ENCODE measurements around the gene ISM2. TPM values are rescaled to one million over a fixed set of nuclear protein-coding genes. Genes with fewer than 3 reads are reported as not detected.
A peak's percentile ranks its signal among the peaks of the same experiment; 100 is the strongest.

ISM2 gene
- total and polyA plus RNA-seq, 9 of the 15 experiments (the other 6 are each of a cell fraction or from before 2014, with no cell fraction given): 0.08 to 0.11 TPM; not detected in 7

DNA sequence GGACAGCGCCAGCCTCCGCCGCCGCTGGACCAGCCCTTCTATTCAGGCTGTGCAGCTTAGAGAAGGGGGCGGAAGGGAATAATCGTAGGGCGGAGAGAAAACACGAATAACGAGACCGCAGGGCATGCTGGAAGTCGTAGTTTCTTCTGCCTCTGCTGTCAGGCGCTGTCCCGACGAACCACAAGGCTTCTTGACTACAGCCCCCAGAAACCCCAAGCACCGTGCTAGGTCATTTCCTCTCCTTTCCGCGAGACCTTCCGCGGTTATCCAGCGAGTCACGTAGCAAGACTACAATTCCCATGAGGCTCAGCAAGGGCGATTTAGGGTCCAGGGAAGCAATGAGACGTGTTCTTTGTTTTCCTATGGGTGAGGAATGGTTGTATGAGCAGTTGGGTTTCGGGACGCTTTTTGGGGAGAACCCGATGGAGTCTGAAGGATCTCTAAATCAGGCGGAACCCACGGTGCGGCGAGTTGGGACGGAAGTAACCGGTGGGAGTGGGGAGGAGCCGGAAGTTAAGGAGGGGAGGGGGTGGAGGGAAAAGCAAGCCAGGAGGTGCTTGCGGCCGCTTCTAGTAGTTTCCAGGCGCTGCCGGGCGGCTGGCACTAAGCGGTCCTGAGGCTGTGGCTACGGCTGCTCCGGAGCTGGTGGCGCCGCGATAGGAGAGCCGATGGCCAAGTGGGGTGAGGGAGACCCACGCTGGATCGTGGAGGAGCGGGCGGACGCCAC is 40.9 kb downstream of the ISM2 start, which contains the start of the genes AHSA1 and VIPAS39 (continued):
- TF ChIP-seq, protein P1, sequence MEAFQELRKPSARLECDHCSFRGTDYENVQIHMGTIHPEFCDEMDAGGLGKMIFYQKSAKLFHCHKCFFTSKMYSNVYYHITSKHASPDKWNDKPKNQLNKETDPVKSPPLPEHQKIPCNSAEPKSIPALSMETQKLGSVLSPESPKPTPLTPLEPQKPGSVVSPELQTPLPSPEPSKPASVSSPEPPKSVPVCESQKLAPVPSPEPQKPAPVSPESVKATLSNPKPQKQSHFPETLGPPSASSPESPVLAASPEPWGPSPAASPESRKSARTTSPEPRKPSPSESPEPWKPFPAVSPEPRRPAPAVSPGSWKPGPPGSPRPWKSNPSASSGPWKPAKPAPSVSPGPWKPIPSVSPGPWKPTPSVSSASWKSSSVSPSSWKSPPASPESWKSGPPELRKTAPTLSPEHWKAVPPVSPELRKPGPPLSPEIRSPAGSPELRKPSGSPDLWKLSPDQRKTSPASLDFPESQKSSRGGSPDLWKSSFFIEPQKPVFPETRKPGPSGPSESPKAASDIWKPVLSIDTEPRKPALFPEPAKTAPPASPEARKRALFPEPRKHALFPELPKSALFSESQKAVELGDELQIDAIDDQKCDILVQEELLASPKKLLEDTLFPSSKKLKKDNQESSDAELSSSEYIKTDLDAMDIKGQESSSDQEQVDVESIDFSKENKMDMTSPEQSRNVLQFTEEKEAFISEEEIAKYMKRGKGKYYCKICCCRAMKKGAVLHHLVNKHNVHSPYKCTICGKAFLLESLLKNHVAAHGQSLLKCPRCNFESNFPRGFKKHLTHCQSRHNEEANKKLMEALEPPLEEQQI (IDR thresholded peaks at IDR 0.05): no peak
- TF ChIP-seq NRF1 (conservative IDR thresholded peaks at IDR 0.05 in 1 of 2, IDR thresholded peaks at IDR 0.05 in 1 of 2): peak; percentile 10 to 14; a peak in 1 of 4 replicates
- TF ChIP-seq ESRRB (CRISPR knock-in tag; IDR thresholded peaks at IDR 0.05; ENCODE audit: borderline replicate concordance): no peak
- TF ChIP-seq ZNF384 (IDR thresholded peaks at IDR 0.05; ENCODE audit: low read depth, low read length): no peak
- TF ChIP-seq HOXB6 (CRISPR knock-in tag; IDR thresholded peaks at IDR 0.05; ENCODE audit: borderline replicate concordance): no peak
- TF ChIP-seq TCF7 (IDR thresholded peaks at IDR 0.05; ENCODE audit: borderline replicate concordance): no peak
- no peak for TF ChIP-seq ZNF561 (CRISPR knock-in tag; conservative IDR thresholded peaks at IDR 0.05)
- no peak for TF ChIP-seq LCOR (CRISPR knock-in tag; IDR thresholded peaks at IDR 0.05)
- no peak for TF ChIP-seq SRSF7 (optimal IDR thresholded peaks at IDR 0.05; ENCODE audit: low read depth, low read length)
- no peak for TF ChIP-seq SRSF3 (IDR thresholded peaks at IDR 0.05; ENCODE audit: insufficient read depth, low read length)
- TF ChIP-seq CEBPZ (IDR thresholded peaks at IDR 0.05; ENCODE audit: borderline replicate concordance, low read depth, low read length): no peak
- no peak for TF ChIP-seq SNAPC5 (CRISPR knock-in tag; IDR thresholded peaks at IDR 0.05)
- TF ChIP-seq SIN3B (IDR thresholded peaks at IDR 0.05; ENCODE audit: low read depth): 0 out of 2 replicates have a peak, but pooled peaks have one; percentile 11
- TF ChIP-seq TBP (optimal IDR thresholded peaks at IDR 0.05; ENCODE audit: low read depth, low read length): peak; percentile 62
- no peak for TF ChIP-seq MTA3 (IDR thresholded peaks at IDR 0.05; ENCODE audit: borderline replicate concordance)
- no peak for TF ChIP-seq TSHZ1 (CRISPR knock-in tag; IDR thresholded peaks at IDR 0.05)
- TF ChIP-seq HIVEP1 (CRISPR knock-in tag; IDR thresholded peaks at IDR 0.05): no peak
